ENCODE measurements around the gene IFNK.
"Not testable (repeated sequence)": the region's sequence is repeated elsewhere in the genome, so short reads cannot be mapped to it uniquely, and the experiment has no call there.

Gene IFNK

DNA sequence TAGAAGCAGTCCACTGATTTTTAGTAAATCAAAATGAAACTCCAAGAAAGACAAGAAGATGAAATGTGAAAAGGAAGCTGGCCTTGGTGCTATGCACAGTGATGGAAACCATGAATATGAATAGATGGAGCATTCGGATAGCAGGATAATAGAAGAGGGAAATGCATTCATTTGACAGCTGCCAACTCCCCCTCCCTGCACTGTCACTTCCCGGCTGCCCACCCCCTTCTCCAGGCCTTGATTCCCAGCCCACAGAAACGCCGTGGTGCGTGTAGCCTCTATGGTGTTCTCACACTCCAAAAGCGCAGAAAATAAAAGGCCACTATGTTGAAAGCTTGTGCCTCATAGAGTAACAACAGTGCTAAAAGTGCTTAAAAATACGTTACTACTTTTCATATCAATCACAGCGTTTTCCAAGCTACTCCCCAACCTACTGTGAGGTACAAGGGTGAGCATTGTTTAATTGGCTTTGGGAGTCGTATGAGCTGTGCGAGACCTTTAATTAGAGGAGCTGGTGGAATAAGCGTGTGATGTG lies 26.1 kb upstream of the IFNK start:
- DNase-seq (ENCODE audit: low spot score): no peak
- TF ChIP-seq CTCF (IDR thresholded peaks at IDR 0.05; ENCODE audit: extremely low read depth, missing control alignments): no peak

- DNase-seq (ENCODE audit: low spot score): no peak
- no peak for TF ChIP-seq CTCF (IDR thresholded peaks at IDR 0.05; ENCODE audit: extremely low read depth, missing control alignments)
These were observed 24.6 kb upstream of the IFNK start for GRCh38 chr9:27499451-27499850.

GRCh38 chr9:27500902-27501301 lies 23.2 kb upstream of the IFNK start:
- DNase-seq (ENCODE audit: low spot score): not testable (repeated sequence)

- TF ChIP-seq CTCF (IDR thresholded peaks at IDR 0.05; ENCODE audit: extremely low read depth, missing control alignments): no peak
- no peak for DNase-seq (ENCODE audit: low spot score)
These were observed 20.5 kb upstream of the IFNK start for GRCh38 chr9:27503623-27504022.

- no peak for DNase-seq (ENCODE audit: low spot score)
- TF ChIP-seq CTCF (IDR thresholded peaks at IDR 0.05; ENCODE audit: extremely low read depth, missing control alignments): no peak
These were observed 19.8 kb upstream of the IFNK start for GRCh38 chr9:27504259-27504658.

DNA sequence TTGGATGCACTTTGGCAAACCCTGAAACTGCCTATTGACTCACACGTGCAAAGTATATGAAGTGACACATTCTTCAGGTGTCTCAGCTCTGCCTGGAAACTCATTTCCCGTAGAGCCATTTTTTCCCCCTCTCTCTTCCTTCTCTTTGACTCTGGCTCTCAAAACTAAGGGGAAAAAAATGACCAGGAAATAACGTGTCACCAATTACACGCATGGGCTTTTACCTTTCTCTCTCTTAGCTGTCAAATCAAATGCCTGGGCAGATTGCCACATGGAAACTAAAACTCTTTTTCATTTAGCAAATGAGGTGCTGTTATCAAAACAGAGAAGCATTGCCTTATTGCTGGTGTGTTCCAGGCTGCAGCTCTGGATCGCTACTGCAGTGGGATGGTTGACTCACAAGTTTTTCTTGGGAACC lies 18.3 kb upstream of the IFNK start:
- no peak for DNase-seq (ENCODE audit: low spot score)
- TF ChIP-seq CTCF (IDR thresholded peaks at IDR 0.05; ENCODE audit: extremely low read depth, missing control alignments): no peak

DNA sequence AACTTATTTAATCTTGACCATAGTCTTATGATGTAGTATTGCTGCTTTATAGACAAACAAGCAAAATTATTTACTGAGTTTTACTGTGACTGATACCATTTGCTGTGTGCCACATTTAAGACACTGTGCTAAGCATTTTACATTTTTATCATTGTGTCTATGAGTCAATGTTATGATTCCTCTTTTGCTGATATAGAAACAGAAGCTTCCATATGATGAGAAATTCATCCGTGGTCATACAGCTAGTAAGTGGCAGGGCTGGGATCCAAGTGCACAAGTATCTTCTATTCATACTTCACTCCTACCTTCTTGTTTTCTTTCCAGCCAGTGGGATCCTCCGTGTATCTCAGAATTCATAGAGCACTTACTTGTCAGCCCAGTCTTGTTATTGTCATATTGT lies 17.1 kb upstream of the IFNK start:
- TF ChIP-seq CTCF (IDR thresholded peaks at IDR 0.05; ENCODE audit: extremely low read depth, missing control alignments): no peak
- no peak for DNase-seq (ENCODE audit: low spot score)

- DNase-seq (ENCODE audit: low spot score): no peak
- TF ChIP-seq CTCF (IDR thresholded peaks at IDR 0.05; ENCODE audit: extremely low read depth, missing control alignments): no peak
These were observed 13.3 kb upstream of the IFNK start for GRCh38 chr9:27510780-27511179.

Measured in GM20000 (cell line).